Measurements from ENCODE around the gene FBRSL1. TPM values are rescaled to one million over a fixed set of nuclear protein-coding genes. Genes with fewer than 3 reads are reported as not detected.

The FBRSL1 gene
- total and polyA plus RNA-seq, 2 experiments from 2014 or later = 0.63 to 4.6 TPM

GRCh38 chr12:132523576-132524331, 33.8 kb downstream of the FBRSL1 start:
- no peaks in the 10 kb centered on the region for H3K4me1 ChIP-seq (ENCODE audit: insufficient read depth)
- H3K4me2 ChIP-seq (ENCODE audit: unreplicated experiment) = no peak overlapping the region
- 46 to 56% methylated on average over 24 to 25 of the region's 28 CpGs for WGBS, 2 experiments (ENCODE audit: low coverage in 1 of 2, low lambda C conversion rate in 2 of 2, missing lambda C conversion rate in 2 of 2)
- no peaks in the 10 kb centered on the region for H3K79me2 ChIP-seq (ENCODE audit: insufficient read depth)
- in situ Hi-C loops (cut with MboI) = no loop called here
- no peaks in the 10 kb centered on the region for H3K9me2 ChIP-seq (ENCODE audit: insufficient read depth)
- H3K9ac ChIP-seq = no peak overlapping the region
- H3K9me3 ChIP-seq (ENCODE audit: low read depth) = no peaks in the 10 kb centered on the region
- DNase-seq = peak; percentile 70
- H3F3A ChIP-seq (ENCODE audit: insufficient read depth) = no peaks in the 10 kb centered on the region
- H3K36me3 ChIP-seq (ENCODE audit: low read depth) = no peaks in the 10 kb centered on the region
- H3K27ac ChIP-seq = no peak overlapping the region
- no peaks in the 10 kb centered on the region for H4K20me1 ChIP-seq (ENCODE audit: insufficient read depth)
- no peak for TF ChIP-seq EZH2 (IDR thresholded peaks at IDR 0.05; ENCODE audit: insufficient read depth, poor library complexity, severe bottlenecking)
- H2AFZ ChIP-seq = no peak overlapping the region
- H3K4me3 ChIP-seq = no peak overlapping the region
- no peaks in the 10 kb centered on the region for H3K27me3 ChIP-seq (replicated peaks; ENCODE audit: insufficient read depth)

GRCh38 chr12:132524405-132524804, 34.5 kb downstream of the FBRSL1 start:
- DNase-seq = no peak
- Histone ChIP-seq H2AFZ (no peak overlapping the region), H3K9me3 (ENCODE audit: low read depth) (no peaks in the 10 kb centered on the region), H4K20me1 (ENCODE audit: insufficient read depth) (no peaks in the 10 kb centered on the region), H3K4me1 (ENCODE audit: insufficient read depth) (no peaks in the 10 kb centered on the region), H3K4me2 (ENCODE audit: unreplicated experiment) (no peak overlapping the region), H3K36me3 (ENCODE audit: low read depth) (no peaks in the 10 kb centered on the region), H3K4me3 (no peak overlapping the region), H3K27me3 (replicated peaks; ENCODE audit: insufficient read depth) (no peaks in the 10 kb centered on the region), H3K9me2 (ENCODE audit: insufficient read depth) (no peaks in the 10 kb centered on the region), H3K79me2 (ENCODE audit: insufficient read depth) (no peaks in the 10 kb centered on the region), H3K27ac (no peak overlapping the region), H3F3A (ENCODE audit: insufficient read depth) (no peaks in the 10 kb centered on the region), H3K9ac (no peak overlapping the region)
- TF ChIP-seq EZH2phosphoT487 (IDR thresholded peaks at IDR 0.05; ENCODE audit: insufficient read depth, low read depth) = no peak
- TF ChIP-seq EZH2 (IDR thresholded peaks at IDR 0.05; ENCODE audit: insufficient read depth, poor library complexity, severe bottlenecking) = no peak
- in situ Hi-C loops (cut with MboI) = no loop called here
- WGBS, 2 experiments (ENCODE audit: low coverage in 1 of 2, low lambda C conversion rate in 2 of 2, missing lambda C conversion rate in 2 of 2) = 83 to 85% methylated on average over 16 of the region's 16 CpGs

GRCh38 chr12:132525011-132525832, 35.3 kb downstream of the FBRSL1 start:
- no peaks in the 10 kb centered on the region for H3K79me2 ChIP-seq (ENCODE audit: insufficient read depth)
- no peaks in the 10 kb centered on the region for H3K36me3 ChIP-seq (ENCODE audit: low read depth)
- no peaks in the 10 kb centered on the region for H3K27me3 ChIP-seq (replicated peaks; ENCODE audit: insufficient read depth)
- H3K4me2 ChIP-seq (ENCODE audit: unreplicated experiment) = no peak overlapping the region
- no peaks in the 10 kb centered on the region for H4K20me1 ChIP-seq (ENCODE audit: insufficient read depth)
- in situ Hi-C loops (cut with MboI) = no loop called here
- 96 to 97% methylated on average over 30 to 39 of the region's 43 CpGs for WGBS, 2 experiments (ENCODE audit: low coverage in 1 of 2, low lambda C conversion rate in 2 of 2, missing lambda C conversion rate in 2 of 2)
- H2AFZ ChIP-seq = no peak overlapping the region
- no peaks in the 10 kb centered on the region for H3F3A ChIP-seq (ENCODE audit: insufficient read depth)
- no peak overlapping the region for H3K4me3 ChIP-seq
- H3K4me1 ChIP-seq (ENCODE audit: insufficient read depth) = no peaks in the 10 kb centered on the region
- TF ChIP-seq EZH2 (IDR thresholded peaks at IDR 0.05; ENCODE audit: insufficient read depth, poor library complexity, severe bottlenecking) = no peak
- TF ChIP-seq EZH2phosphoT487 (IDR thresholded peaks at IDR 0.05; ENCODE audit: insufficient read depth, low read depth) = no peak
- no peaks in the 10 kb centered on the region for H3K9me2 ChIP-seq (ENCODE audit: insufficient read depth)
- H3K27ac ChIP-seq = no peak overlapping the region
- no peak overlapping the region for H3K9ac ChIP-seq
- DNase-seq = no peak
- no peaks in the 10 kb centered on the region for H3K9me3 ChIP-seq (ENCODE audit: low read depth)

- WGBS, 2 experiments (ENCODE audit: low coverage in 1 of 2, low lambda C conversion rate in 2 of 2, missing lambda C conversion rate in 2 of 2) = 91 to 92% methylated on average over 27 to 28 of the region's 28 CpGs
- Histone ChIP-seq H3K4me3 (no peak overlapping the region), H3K9ac (no peak overlapping the region), H3K9me3 (ENCODE audit: low read depth) (no peaks in the 10 kb centered on the region), H2AFZ (no peak overlapping the region), H3K4me2 (ENCODE audit: unreplicated experiment) (no peak overlapping the region), H3K27me3 (replicated peaks; ENCODE audit: insufficient read depth) (no peaks in the 10 kb centered on the region), H3F3A (ENCODE audit: insufficient read depth) (no peaks in the 10 kb centered on the region), H3K36me3 (ENCODE audit: low read depth) (no peaks in the 10 kb centered on the region), H3K9me2 (ENCODE audit: insufficient read depth) (no peaks in the 10 kb centered on the region), H3K79me2 (ENCODE audit: insufficient read depth) (no peaks in the 10 kb centered on the region), H3K27ac (no peak overlapping the region), H4K20me1 (ENCODE audit: insufficient read depth) (no peaks in the 10 kb centered on the region), H3K4me1 (ENCODE audit: insufficient read depth) (no peaks in the 10 kb centered on the region)
- in situ Hi-C loops (cut with MboI) = no loop called here
- TF ChIP-seq EZH2phosphoT487 (IDR thresholded peaks at IDR 0.05; ENCODE audit: insufficient read depth, low read depth) (no peak), EZH2 (IDR thresholded peaks at IDR 0.05; ENCODE audit: insufficient read depth, poor library complexity, severe bottlenecking) (no peak)
- no peak for DNase-seq
Measured at GRCh38 chr12:132525833-132526455, 36.0 kb downstream of the FBRSL1 start.

Data from GM23248 (cell line).